ENCODE results near the gene TAS1R2. TPM values are rescaled to one million over a fixed set of nuclear protein-coding genes. Genes with fewer than 3 reads are reported as not detected.
A peak's percentile ranks its signal among the peaks of the same experiment; 100 is the strongest.

TAS1R2 gene
- polyA plus RNA-seq, 2 donors = 0.01 TPM; not detected in 1

DNA sequence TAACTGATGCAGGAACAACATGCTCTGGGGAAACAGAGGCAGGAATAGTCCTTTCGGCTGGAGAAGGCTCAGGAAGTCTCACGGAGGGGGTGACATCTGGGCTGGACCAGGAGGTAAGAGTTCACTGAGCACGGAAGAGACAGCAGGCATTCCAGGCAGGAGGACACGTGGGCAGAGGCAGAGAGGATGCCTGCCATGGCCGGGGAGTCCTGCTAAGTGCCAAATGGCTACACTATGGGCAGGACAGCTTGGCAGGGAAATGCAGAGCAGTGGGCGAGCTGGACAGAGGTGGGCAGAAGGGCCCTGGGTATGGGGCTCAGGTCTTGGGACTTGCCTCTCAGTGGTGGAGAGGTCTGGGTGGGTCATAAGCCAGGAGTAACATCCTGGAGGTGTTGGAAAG lies 25.3 kb upstream of the TAS1R2 start:
- Histone ChIP-seq H3K4me3 (ENCODE audit: low read depth in 1 of 2, low read length in 2 of 2) (no peak overlapping the region), H3K27ac (ENCODE audit: low read depth in 2 of 2, low read length in 1 of 2) (no peak overlapping the region), H3K27me3 (ENCODE audit: control insufficient read depth in 1 of 2, insufficient read depth in 2 of 2, low read length in 2 of 2) (no peaks in the 10 kb centered on the region), H3K4me1 (ENCODE audit: control insufficient read depth in 2 of 2, insufficient read depth in 2 of 2, low read length in 1 of 2) (peaks cover 5 to 26% of the 10 kb centered on the region in 2 donors), H3K36me3 (ENCODE audit: control insufficient read depth in 2 of 2, insufficient read depth in 2 of 2, low read length in 1 of 2) (peaks cover 0 to 16% of the 10 kb centered on the region in 2 donors), H3K9me3 (ENCODE audit: control insufficient read depth in 2 of 2, insufficient read depth in 1 of 2, low read depth in 1 of 2, low read length in 1 of 2) (no peaks in the 10 kb centered on the region)
- 76 to 82% methylated on average over 6 of the region's 6 CpGs for WGBS, 2 donors

DNA sequence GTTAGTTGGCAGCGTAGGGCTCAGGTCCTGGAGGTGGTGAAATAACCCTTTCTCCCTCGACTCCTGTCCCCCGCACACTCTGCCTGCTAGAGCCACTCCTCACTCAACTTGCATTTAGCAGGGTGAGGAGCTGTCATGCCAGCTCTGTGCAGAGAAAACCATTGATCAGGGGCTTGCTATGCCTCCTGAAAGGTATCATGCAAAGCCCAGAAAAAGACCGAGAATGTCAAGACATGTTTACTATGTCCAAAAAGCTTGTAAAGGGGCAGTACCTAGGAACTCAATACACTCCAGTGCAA lies 24.9 kb upstream of the TAS1R2 start:
- Histone ChIP-seq H3K4me1 (ENCODE audit: control insufficient read depth in 2 of 2, insufficient read depth in 2 of 2, low read length in 1 of 2) (peaks cover 5 to 29% of the 10 kb centered on the region in 2 donors), H3K36me3 (ENCODE audit: control insufficient read depth in 2 of 2, insufficient read depth in 2 of 2, low read length in 1 of 2) (peaks cover 0 to 15% of the 10 kb centered on the region in 2 donors), H3K27me3 (ENCODE audit: control insufficient read depth in 1 of 2, insufficient read depth in 2 of 2, low read length in 2 of 2) (no peaks in the 10 kb centered on the region), H3K27ac (ENCODE audit: low read depth in 2 of 2, low read length in 1 of 2) (no peak overlapping the region), H3K9me3 (ENCODE audit: control insufficient read depth in 2 of 2, insufficient read depth in 1 of 2, low read depth in 1 of 2, low read length in 1 of 2) (no peaks in the 10 kb centered on the region), H3K4me3 (ENCODE audit: low read depth in 1 of 2, low read length in 2 of 2) (no peak overlapping the region)
- 48 to 54% methylated on average over 4 of the region's 4 CpGs for WGBS, 2 donors

DNA sequence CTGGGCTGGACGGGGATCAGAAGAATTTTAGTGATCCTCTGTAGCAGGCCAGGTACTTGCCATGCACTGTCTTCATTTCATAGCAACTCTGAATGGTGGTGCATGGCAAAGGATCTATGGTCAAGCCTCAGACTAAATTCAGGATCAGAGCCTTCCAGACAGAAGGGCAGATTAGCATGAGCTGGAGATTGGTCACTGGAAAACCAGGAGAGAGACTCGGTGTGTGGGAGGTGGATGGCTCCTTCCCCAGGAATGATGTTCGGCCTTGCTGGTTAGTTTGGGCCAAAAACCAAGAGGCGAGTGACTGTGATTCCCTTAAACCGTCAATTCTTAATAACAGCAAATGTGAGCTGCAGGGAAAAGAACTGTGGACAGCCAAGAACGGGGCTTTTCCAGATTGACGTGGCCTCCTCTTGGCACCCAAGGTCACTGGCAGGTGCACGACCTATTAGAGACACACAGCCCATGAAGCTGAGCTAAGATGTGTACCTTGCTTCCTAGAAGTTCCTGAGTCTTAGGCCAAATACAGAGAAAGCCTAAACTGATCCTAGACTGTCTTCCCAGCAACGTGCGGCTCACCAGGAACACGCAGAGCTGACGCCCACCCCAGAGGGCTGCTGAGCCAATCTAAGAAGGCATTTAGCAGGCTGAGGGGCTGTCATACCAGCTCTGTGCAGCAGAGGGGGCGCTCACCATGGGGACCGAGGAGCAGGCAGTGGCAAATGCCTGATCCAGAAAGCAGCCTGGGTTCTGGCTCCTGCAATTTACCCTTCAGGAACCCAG lies 24.4 kb upstream of the TAS1R2 start:
- Histone ChIP-seq H3K36me3 (ENCODE audit: control insufficient read depth in 2 of 2, insufficient read depth in 2 of 2, low read length in 1 of 2) (peaks cover 0 to 15% of the 10 kb centered on the region in 2 donors), H3K4me3 (ENCODE audit: low read depth in 1 of 2, low read length in 2 of 2) (no peak overlapping the region), H3K27ac (ENCODE audit: low read depth in 2 of 2, low read length in 1 of 2) (no peak overlapping the region), H3K4me1 (ENCODE audit: control insufficient read depth in 2 of 2, insufficient read depth in 2 of 2, low read length in 1 of 2) (peaks cover 5 to 34% of the 10 kb centered on the region in 2 donors), H3K9me3 (ENCODE audit: control insufficient read depth in 2 of 2, insufficient read depth in 1 of 2, low read depth in 1 of 2, low read length in 1 of 2) (no peaks in the 10 kb centered on the region), H3K27me3 (ENCODE audit: control insufficient read depth in 1 of 2, insufficient read depth in 2 of 2, low read length in 2 of 2) (no peaks in the 10 kb centered on the region)
- WGBS, 2 donors = 40 to 44% methylated on average over 14 of the region's 14 CpGs

DNA sequence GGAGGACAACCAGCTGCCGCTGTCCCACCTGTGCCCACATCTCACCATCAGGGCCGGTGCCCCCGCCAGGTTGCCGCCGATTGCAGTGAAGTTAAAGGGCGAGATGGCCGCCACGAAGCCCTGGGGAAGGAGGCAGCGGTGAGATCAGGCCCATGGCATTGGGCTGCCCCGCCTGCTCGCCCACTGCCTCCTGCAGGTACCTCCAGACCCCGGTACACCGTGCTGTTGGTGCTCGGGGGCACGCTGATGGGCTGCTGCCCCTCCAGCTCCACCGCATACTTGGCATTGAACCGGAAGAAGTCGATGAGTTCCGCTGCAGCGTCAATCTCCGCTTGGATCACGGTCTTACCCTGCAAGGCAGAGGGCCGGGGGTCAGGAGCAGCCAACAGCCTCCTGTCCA lies 23.6 kb upstream of the TAS1R2 start:
- H3K4me1 ChIP-seq (ENCODE audit: control insufficient read depth in 2 of 2, insufficient read depth in 2 of 2, low read length in 1 of 2) = peaks cover 5 to 34% of the 10 kb centered on the region in 2 donors
- H3K36me3 ChIP-seq (ENCODE audit: control insufficient read depth in 2 of 2, insufficient read depth in 2 of 2, low read length in 1 of 2) = peaks cover 0 to 15% of the 10 kb centered on the region in 2 donors
- peak overlapping the region in 1 of 2 donors; percentile 77 for H3K27ac ChIP-seq (ENCODE audit: low read depth in 2 of 2, low read length in 1 of 2)
- no peak overlapping the region for H3K4me3 ChIP-seq (ENCODE audit: low read depth in 1 of 2, low read length in 2 of 2)
- H3K9me3 ChIP-seq (ENCODE audit: control insufficient read depth in 2 of 2, insufficient read depth in 1 of 2, low read depth in 1 of 2, low read length in 1 of 2) = no peaks in the 10 kb centered on the region
- WGBS, 2 donors = 95% methylated on average over 23 of the region's 23 CpGs
- no peaks in the 10 kb centered on the region for H3K27me3 ChIP-seq (ENCODE audit: control insufficient read depth in 1 of 2, insufficient read depth in 2 of 2, low read length in 2 of 2)

DNA sequence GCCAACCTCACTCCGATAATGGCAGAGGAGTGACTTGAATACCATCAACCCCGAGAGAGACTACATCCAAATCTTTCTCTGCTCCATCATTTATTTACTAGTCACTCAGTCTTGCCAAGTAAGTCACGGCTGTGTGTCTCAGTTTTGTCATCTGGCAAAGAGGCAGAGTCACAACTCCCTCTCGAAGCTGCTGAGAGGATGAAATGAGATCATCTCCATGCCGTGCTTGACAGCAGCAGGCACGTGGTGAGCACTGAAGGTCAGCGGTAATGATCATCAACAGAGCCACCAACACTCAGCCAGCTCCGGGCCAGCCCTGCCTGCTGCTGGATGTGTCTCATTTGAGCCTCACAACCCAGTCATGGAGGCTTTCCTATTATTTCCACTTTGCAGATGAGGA lies 23.0 kb upstream of the TAS1R2 start:
- Histone ChIP-seq H3K9me3 (ENCODE audit: control insufficient read depth in 2 of 2, insufficient read depth in 1 of 2, low read depth in 1 of 2, low read length in 1 of 2) (no peaks in the 10 kb centered on the region), H3K4me3 (ENCODE audit: low read depth in 1 of 2, low read length in 2 of 2) (no peak overlapping the region), H3K27me3 (ENCODE audit: control insufficient read depth in 1 of 2, insufficient read depth in 2 of 2, low read length in 2 of 2) (no peaks in the 10 kb centered on the region), H3K27ac (ENCODE audit: low read depth in 2 of 2, low read length in 1 of 2) (peak overlapping the region; percentile 22 to 77), H3K36me3 (ENCODE audit: control insufficient read depth in 2 of 2, insufficient read depth in 2 of 2, low read length in 1 of 2) (peaks cover 0 to 13% of the 10 kb centered on the region in 2 donors), H3K4me1 (ENCODE audit: control insufficient read depth in 2 of 2, insufficient read depth in 2 of 2, low read length in 1 of 2) (peaks cover 5 to 34% of the 10 kb centered on the region in 2 donors)
- 49 to 59% methylated on average over 8 of the region's 8 CpGs for WGBS, 2 donors

DNA sequence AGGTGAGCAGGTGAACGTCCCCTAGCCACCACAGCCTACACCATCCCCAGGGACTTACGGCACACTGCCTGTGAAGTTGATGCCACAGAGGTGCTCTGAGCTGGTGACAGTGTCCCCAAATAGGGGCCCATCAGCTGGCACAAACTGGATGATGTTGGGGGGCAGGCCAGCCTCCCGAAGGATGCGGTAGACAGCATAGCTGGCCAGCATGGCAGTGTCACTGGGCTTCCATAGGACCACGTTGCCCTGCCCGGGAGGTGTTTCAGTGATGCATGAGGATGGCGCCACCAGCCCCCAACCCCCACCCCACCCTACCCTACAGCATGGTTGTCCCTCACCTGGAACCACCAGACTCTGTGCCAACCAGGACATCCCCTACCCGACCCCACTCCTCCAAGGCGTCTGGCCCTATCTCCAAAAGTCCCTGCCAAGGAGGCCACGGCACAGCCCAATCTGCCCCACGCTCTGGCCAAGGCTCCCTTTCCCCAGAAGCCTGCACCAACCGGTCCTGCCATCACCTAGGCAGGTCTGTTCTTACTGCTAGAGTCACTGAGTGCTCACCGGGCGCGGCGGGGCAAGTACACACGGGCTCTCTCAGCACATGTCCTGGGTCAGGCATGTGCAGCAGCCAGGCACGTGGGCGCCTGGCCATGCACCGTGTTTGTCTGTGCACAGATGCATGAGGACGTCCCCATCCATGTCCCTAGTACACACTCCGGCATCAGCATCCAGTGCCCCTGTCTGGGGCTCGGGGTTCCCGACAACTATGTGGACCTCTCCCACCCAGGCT lies 22.4 kb upstream of the TAS1R2 start:
- Histone ChIP-seq H3K9me3 (ENCODE audit: control insufficient read depth in 2 of 2, insufficient read depth in 1 of 2, low read depth in 1 of 2, low read length in 1 of 2) (no peaks in the 10 kb centered on the region), H3K27ac (ENCODE audit: low read depth in 2 of 2, low read length in 1 of 2) (peak overlapping the region; percentile 68 to 77), H3K4me1 (ENCODE audit: control insufficient read depth in 2 of 2, insufficient read depth in 2 of 2, low read length in 1 of 2) (peaks cover 5 to 34% of the 10 kb centered on the region in 2 donors), H3K27me3 (ENCODE audit: control insufficient read depth in 1 of 2, insufficient read depth in 2 of 2, low read length in 2 of 2) (no peaks in the 10 kb centered on the region), H3K4me3 (ENCODE audit: low read depth in 1 of 2, low read length in 2 of 2) (no peak overlapping the region), H3K36me3 (ENCODE audit: control insufficient read depth in 2 of 2, insufficient read depth in 2 of 2, low read length in 1 of 2) (peaks cover 0 to 13% of the 10 kb centered on the region in 2 donors)
- 57 to 63% methylated on average over 24 of the region's 24 CpGs for WGBS, 2 donors

DNA sequence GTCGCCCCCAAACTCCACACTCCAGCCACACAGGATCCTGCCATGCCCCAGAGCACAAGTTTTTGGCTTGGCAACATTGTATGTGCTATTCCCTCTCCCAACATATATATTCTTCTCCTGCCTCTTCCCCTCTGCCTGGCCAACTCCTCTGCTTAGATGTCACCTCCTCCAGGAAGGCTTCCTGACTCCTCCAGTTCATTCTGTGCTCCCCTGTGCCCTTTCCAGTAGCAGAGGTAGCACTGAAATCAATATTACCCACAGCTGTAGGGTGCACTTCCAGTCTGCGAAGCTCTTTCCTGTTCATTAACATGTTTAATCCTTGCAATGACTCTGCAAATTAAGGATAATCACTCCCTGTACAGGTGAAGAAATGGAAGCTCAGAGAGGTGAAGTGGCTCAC lies 21.7 kb upstream of the TAS1R2 start:
- H3K4me3 ChIP-seq (ENCODE audit: low read depth in 1 of 2, low read length in 2 of 2) = no peak overlapping the region
- H3K4me1 ChIP-seq (ENCODE audit: control insufficient read depth in 2 of 2, insufficient read depth in 2 of 2, low read length in 1 of 2) = peaks cover 4 to 28% of the 10 kb centered on the region in 2 donors
- no peaks in the 10 kb centered on the region for H3K27me3 ChIP-seq (ENCODE audit: control insufficient read depth in 1 of 2, insufficient read depth in 2 of 2, low read length in 2 of 2)
- H3K36me3 ChIP-seq (ENCODE audit: control insufficient read depth in 2 of 2, insufficient read depth in 2 of 2, low read length in 1 of 2) = peaks cover 0 to 17% of the 10 kb centered on the region in 2 donors
- H3K9me3 ChIP-seq (ENCODE audit: control insufficient read depth in 2 of 2, insufficient read depth in 1 of 2, low read depth in 1 of 2, low read length in 1 of 2) = no peaks in the 10 kb centered on the region
- H3K27ac ChIP-seq (ENCODE audit: low read depth in 2 of 2, low read length in 1 of 2) = no peak overlapping the region
- 75 to 88% methylated on average over 2 of the region's 2 CpGs for WGBS, 2 donors

DNA sequence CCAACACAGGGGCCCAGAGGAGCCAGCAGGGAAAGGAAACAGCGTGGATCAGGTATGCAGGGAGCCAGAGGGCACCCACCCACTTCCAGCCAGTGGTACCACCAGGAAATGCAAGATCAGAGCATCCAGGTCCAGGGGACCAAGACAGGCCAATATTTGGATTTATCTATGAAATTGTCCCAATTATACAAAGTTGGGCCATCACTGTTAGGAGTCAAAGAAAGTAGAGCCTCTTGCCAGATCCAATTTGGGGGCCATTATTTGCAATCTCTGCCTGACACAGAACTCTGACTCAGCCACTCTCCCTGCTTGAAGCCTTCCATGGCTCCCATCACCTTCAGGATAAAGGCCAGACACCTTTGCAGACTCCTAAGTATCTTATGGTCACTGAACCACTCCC lies 21.1 kb upstream of the TAS1R2 start:
- peaks cover 3 to 24% of the 10 kb centered on the region in 2 donors for H3K4me1 ChIP-seq (ENCODE audit: control insufficient read depth in 2 of 2, insufficient read depth in 2 of 2, low read length in 1 of 2)
- 79 to 86% methylated on average over 1 of the region's 1 CpG for WGBS, 2 donors
- H3K36me3 ChIP-seq (ENCODE audit: control insufficient read depth in 2 of 2, insufficient read depth in 2 of 2, low read length in 1 of 2) = peaks cover 0 to 21% of the 10 kb centered on the region in 2 donors

DNA sequence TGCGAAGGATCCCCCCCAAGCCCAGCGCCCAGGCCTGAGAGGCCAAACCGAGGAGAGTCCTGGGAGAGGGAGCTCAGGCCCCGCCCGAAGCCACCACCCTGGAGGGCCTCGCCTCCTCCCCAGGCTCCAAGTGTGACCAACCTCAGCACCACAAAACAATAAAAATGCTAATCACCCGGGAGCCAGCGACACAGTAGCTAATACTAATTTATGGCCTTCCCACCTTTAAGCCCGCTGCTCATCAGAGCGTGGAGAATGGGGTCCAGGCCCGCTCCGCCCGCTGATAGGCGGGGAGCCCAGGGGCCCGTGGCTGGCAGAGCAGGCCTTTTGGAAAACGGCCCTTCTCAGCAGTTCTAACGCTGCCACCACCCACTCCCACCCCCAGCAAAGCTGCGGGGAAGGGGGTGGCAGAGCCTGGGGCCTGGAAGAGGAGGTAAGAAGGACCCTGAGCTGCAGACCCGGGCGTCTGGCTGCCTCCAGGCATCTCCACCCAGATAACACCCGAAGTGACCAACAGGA lies 20.4 kb upstream of the TAS1R2 start:
- 54 to 58% methylated on average over 20 to 21 of the region's 21 CpGs for WGBS, 2 donors
- no peak overlapping the region for H3K4me3 ChIP-seq (ENCODE audit: low read depth in 1 of 2, low read length in 2 of 2)
- no peaks in the 10 kb centered on the region for H3K27me3 ChIP-seq (ENCODE audit: control insufficient read depth in 1 of 2, insufficient read depth in 2 of 2, low read length in 2 of 2)
- no peak overlapping the region for H3K27ac ChIP-seq (ENCODE audit: low read depth in 2 of 2, low read length in 1 of 2)
- peaks cover 0 to 20% of the 10 kb centered on the region in 2 donors for H3K36me3 ChIP-seq (ENCODE audit: control insufficient read depth in 2 of 2, insufficient read depth in 2 of 2, low read length in 1 of 2)
- peaks cover 3 to 26% of the 10 kb centered on the region in 2 donors for H3K4me1 ChIP-seq (ENCODE audit: control insufficient read depth in 2 of 2, insufficient read depth in 2 of 2, low read length in 1 of 2)
- H3K9me3 ChIP-seq (ENCODE audit: control insufficient read depth in 2 of 2, insufficient read depth in 1 of 2, low read depth in 1 of 2, low read length in 1 of 2) = no peaks in the 10 kb centered on the region

More for the DNA sequence above, 21.1 kb upstream of the TAS1R2 start:
- H3K27ac ChIP-seq (ENCODE audit: low read depth in 2 of 2, low read length in 1 of 2) = no peak overlapping the region
- no peaks in the 10 kb centered on the region for H3K27me3 ChIP-seq (ENCODE audit: control insufficient read depth in 1 of 2, insufficient read depth in 2 of 2, low read length in 2 of 2)
- no peaks in the 10 kb centered on the region for H3K9me3 ChIP-seq (ENCODE audit: control insufficient read depth in 2 of 2, insufficient read depth in 1 of 2, low read depth in 1 of 2, low read length in 1 of 2)
- H3K4me3 ChIP-seq (ENCODE audit: low read depth in 1 of 2, low read length in 2 of 2) = no peak overlapping the region

All from esophagus (tissue), 2 donors.